K562 (cell line): ENCODE results near the gene FNDC11.

Experiments
- CBX8 ChIP-seq: fragments of 200-600 bp; sonication (generic); IDR thresholded peaks from 2 replicates; pipeline ENCODE4 v1.6.1; 2012; ENCODE audit warnings: borderline replicate concordance, mixed run types, low read depth, mild to moderate bottlenecking, moderate library complexity, mixed read lengths, low read length, control low read depth, inconsistent platforms; ENCODE audit not compliant: poor library complexity, severe bottlenecking; ENCODE audit errors: extremely low read depth
- CTCF ChIP-seq, 3 experiments: IDR thresholded peaks in 2 of 3; conservative IDR thresholded peaks in 1 of 3; 2 replicates each; pipeline ENCODE4 v1.5.1; 2011 to 2012; ENCODE audit warnings: low read length in 3 of 3, mild to moderate bottlenecking in 3 of 3, control low read depth in 2 of 3, improper control_type of control experiment in 1 of 3, inconsistent platforms in 1 of 3, low read depth in 1 of 3, mixed read lengths in 1 of 3, moderate library complexity in 1 of 3; ENCODE audit not compliant: insufficient read depth in 2 of 3
- E2F1 ChIP-seq: sonication (generic); formaldehyde crosslinking; IDR thresholded peaks from 2 replicates; pipeline ENCODE4 v1.8.1; 2023; ENCODE audit warnings: mild to moderate bottlenecking, missing genetic modification reagents, moderate library complexity
- HDAC2 ChIP-seq: fragments of 450-650 bp; IDR thresholded peaks from 2 replicates; pipeline ENCODE4 v1.6.1; 2016; ENCODE audit warnings: mild to moderate bottlenecking
- KAT8 ChIP-seq: fragments of 450-650 bp; IDR thresholded peaks from 2 replicates; pipeline ENCODE4 v1.6.1; 2016; ENCODE audit warnings: low read depth, mild to moderate bottlenecking
- MEF2D ChIP-seq: conservative IDR thresholded peaks from 2 replicates; pipeline ENCODE4 v1.6.1; 2016; ENCODE audit warnings: low read depth, missing genetic modification characterization, missing compliant biosample characterization
- SRSF7 ChIP-seq: fragments of 200-400 bp; formaldehyde crosslinking; optimal IDR thresholded peaks from 2 replicates; pipeline ENCODE3; 2017; ENCODE audit warnings: mild to moderate bottlenecking, low read depth, low read length
- TAF1 ChIP-seq: IDR thresholded peaks from 2 replicates; pipeline ENCODE4 v1.6.1; 2011; ENCODE audit warnings: mild to moderate bottlenecking, low read length, moderate library complexity; ENCODE audit not compliant: insufficient read depth, control insufficient read depth, severe bottlenecking; ENCODE audit errors: extremely low read depth
- TEAD4 ChIP-seq, 2 experiments: sonication (generic) in 1 of 2; formaldehyde crosslinking in 1 of 2; IDR thresholded peaks; 2 replicates each; pipeline versions ENCODE4 v1.6.1 to v1.8.0; 2012 to 2022; ENCODE audit warnings: borderline replicate concordance in 1 of 2, inconsistent platforms in 1 of 2, low read length in 1 of 2, mild to moderate bottlenecking in 1 of 2, missing genetic modification reagents in 1 of 2
- YY1 ChIP-seq, 3 experiments: IDR thresholded peaks; 2 replicates each; pipeline ENCODE4 v1.6.1; 2011; ENCODE audit warnings: low read length in 2 of 3, mild to moderate bottlenecking in 2 of 3, moderate library complexity in 2 of 3, borderline replicate concordance in 1 of 3, control low read depth in 1 of 3, low read depth in 1 of 3; ENCODE audit not compliant: insufficient read depth in 3 of 3, insufficient replicate concordance in 2 of 3, control insufficient read depth in 1 of 3, insufficient read length in 1 of 3; ENCODE audit errors: extremely low read depth in 1 of 3
- ZBTB8A ChIP-seq: fragments of 450-650 bp; IDR thresholded peaks from 2 replicates; pipeline ENCODE4 v1.6.1; 2018; ENCODE audit warnings: mild to moderate bottlenecking, moderate library complexity; ENCODE audit not compliant: partially characterized antibody
- ZNF24 ChIP-seq: fragments of 450-650 bp; IDR thresholded peaks from 2 replicates; pipeline ENCODE4 v1.6.1; 2016
- ZNF395 ChIP-seq: fragments of 200-800 bp; sonication (Bioruptor generic); IDR thresholded peaks from 2 replicates; pipeline ENCODE4 v1.6.1; 2017; ENCODE audit warnings: missing genetic modification characterization, missing compliant biosample characterization
- ZNF740 ChIP-seq, 3 experiments: fragments of 200-800 bp in 1 of 3; sonication (Bioruptor generic) in 1 of 3; sonication (generic) in 1 of 3; formaldehyde crosslinking in 1 of 3; IDR thresholded peaks; 2 replicates each; pipeline versions ENCODE4 v1.6.1 to v1.8.0; 2016 to 2022; ENCODE audit warnings: mild to moderate bottlenecking in 2 of 3, missing compliant biosample characterization in 2 of 3, missing genetic modification characterization in 2 of 3, missing genetic modification reagents in 1 of 3

- TF ChIP-seq TAF1 (no peak), ZBTB8A (no peak), ZNF395 (CRISPR knock-in tag) (no peak), E2F1 (CRISPR knock-in tag) (no peak), CBX8 (no peak), CTCF (IDR thresholded peaks at IDR 0.05 in 2 of 3, conservative IDR thresholded peaks at IDR 0.05 in 1 of 3; ENCODE audit: insufficient read depth in 2 of 3, low read depth in 1 of 3, low read length in 3 of 3) (no peak), KAT8 (no peak), TEAD4 (IDR thresholded peaks at IDR 0.05; ENCODE audit: low read length) (no peak), TEAD4 (CRISPR knock-in tag; IDR thresholded peaks at IDR 0.05; ENCODE audit: borderline replicate concordance) (no peak), HDAC2 (no peak), ZNF740 (CRISPR knock-in tag; IDR thresholded peaks at IDR 0.05) (no peak), ZNF740 (tag; IDR thresholded peaks at IDR 0.05) (no peak), MEF2D (tag) (no peak), ZNF24 (no peak), SRSF7 (no peak), YY1 (IDR thresholded peaks at IDR 0.05; ENCODE audit: borderline replicate concordance in 1 of 3, control insufficient read depth in 1 of 3, extremely low read depth in 1 of 3, insufficient read depth in 3 of 3, insufficient read length in 1 of 3, insufficient replicate concordance in 2 of 3, low read depth in 1 of 3, low read length in 2 of 3) (no peak)
Observed at GRCh38 chr20:63533388-63533787, 20.6 kb upstream of the FNDC11 start.
